Thyroid gland (tissue), 4 donors: ENCODE results near the gene CAMTA1. TPM values are rescaled to one million over a fixed set of nuclear protein-coding genes. Genes with fewer than 3 reads are reported as not detected.

ENCODE experiments used
- DNase-seq, 2 donors: peaks; one replicate each; pipeline ENCODE4 v3.0.0-alpha.2; 2019
- H3K27ac ChIP-seq, 3 donors: fragments of 200-600 bp; sonication (generic); 1 replicate in 2 of 3; 2 replicates in 1 of 3; pipeline ENCODE4 v1.5.1; 2016 to 2019; ENCODE audit warnings: mild to moderate bottlenecking in 1 of 3, moderate library complexity in 1 of 3
- H3K27me3 ChIP-seq: fragments of 200-600 bp; sonication (generic); one replicate; pipeline ENCODE4 v1.5.1; 2019
- H3K36me3 ChIP-seq, 2 donors: fragments of 200-600 bp; sonication (generic); one replicate each; pipeline ENCODE4 v1.5.1; 2016 to 2019
- H3K4me1 ChIP-seq, 2 donors: fragments of 200-600 bp; sonication (generic); one replicate each; pipeline ENCODE4 v1.5.1; 2017 to 2019
- H3K4me3 ChIP-seq, 3 donors: fragments of 200-600 bp; sonication (generic); replicated peaks in 1 of 3; 1 replicate in 2 of 3; 2 replicates in 1 of 3; pipeline ENCODE4 v1.5.1; 2016; ENCODE audit warnings: mild to moderate bottlenecking in 1 of 3
- H3K9me3 ChIP-seq: fragments of 200-600 bp; sonication (generic); one replicate; pipeline ENCODE4 v1.5.1; 2017
- POLR2A ChIP-seq, 2 donors: fragments of 450-650 bp; IDR thresholded peaks; one replicate each; pipeline ENCODE4 v1.6.1; 2017; ENCODE audit warnings: antibody characterized with exemption in 2 of 2, mild to moderate bottlenecking in 2 of 2, moderate library complexity in 1 of 2
- WGBS, 2 donors: methylation state at CpG; one replicate each; pipeline ENCODE4 v1.1.5; 2017; 5-methylcytosine and 5-hydroxymethylcytosine counted together
- intact Hi-C: fragments of 100-400 bp; cut with DNase I; formaldehyde crosslinking; loops from one replicate; pipeline ENCODE4 v1.15.1; 2023
- total RNA-seq, 4 donors: library from RNA; depleted of rRNA; stranded (reverse); fragments of >200 nt; gene quantifications; one replicate each; pipeline ENCODE4 v1.2.3, GENCODE V29; 2016
- TF ChIP-seq, protein P1 (sequence below), 6 experiments: fragments of 200-600 bp in 3 of 6; fragments of 450-650 bp in 3 of 6; sonication (generic) in 3 of 6; IDR thresholded peaks; one replicate each; pipeline ENCODE4 v1.5.1; 2016 to 2019; ENCODE audit warnings: antibody characterized with exemption in 6 of 6, mild to moderate bottlenecking in 2 of 6, inconsistent platforms in 1 of 6, moderate library complexity in 1 of 6

The CAMTA1 gene
- total RNA-seq, 4 donors from 2014 or later: 63.9 to 124 (median 101) TPM

DNA sequence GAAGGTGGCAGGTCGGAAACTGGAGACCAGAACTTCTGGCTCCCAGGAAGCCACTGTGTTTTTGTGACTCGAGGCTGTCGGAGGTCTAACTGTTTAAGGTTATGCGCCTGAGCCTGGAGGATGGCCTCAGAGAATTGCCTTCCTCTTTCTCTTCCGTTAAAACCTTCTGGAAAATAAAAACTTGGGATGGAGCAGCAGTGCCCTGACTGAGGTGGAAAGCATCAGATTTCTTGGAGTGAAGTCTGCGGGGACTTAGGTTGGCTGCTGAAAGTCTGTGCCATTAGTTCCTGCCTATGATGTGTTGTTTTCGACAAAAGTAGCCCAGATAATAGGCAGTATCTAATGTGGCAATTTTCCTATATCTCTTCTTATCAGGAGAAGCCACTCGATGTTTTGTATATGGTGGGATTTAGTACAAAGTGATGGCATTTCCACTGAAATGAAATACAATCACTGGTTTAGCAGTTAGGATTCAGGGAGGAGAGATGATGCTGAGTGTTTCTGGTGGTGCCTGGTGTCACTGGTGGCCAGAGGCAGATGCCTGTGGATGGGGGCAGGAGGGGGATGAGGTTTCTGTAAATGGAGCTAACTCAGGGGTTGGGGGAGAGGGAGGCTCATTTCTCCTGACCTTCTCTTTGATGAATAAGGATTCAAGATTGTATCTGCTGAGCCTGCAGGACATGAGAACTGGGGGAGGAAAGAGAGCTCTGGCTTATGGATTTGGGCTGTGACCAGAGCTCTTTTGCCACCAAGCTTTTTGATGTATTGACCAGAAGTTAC lies 150.8 kb downstream of the CAMTA1 start:
- intact Hi-C loops: no loop called here
- Histone ChIP-seq H3K36me3 (no peaks in the 10 kb centered on the region), H3K4me1 (no peaks in the 10 kb centered on the region), H3K4me3 (no peak overlapping the region), H3K27me3 (no peaks in the 10 kb centered on the region), H3K27ac (no peak overlapping the region), H3K9me3 (no peaks in the 10 kb centered on the region)
- WGBS, 2 donors: 42 to 65% methylated on average over 7 to 8 of the region's 8 CpGs
- no peak for DNase-seq
- TF ChIP-seq, protein P1, sequence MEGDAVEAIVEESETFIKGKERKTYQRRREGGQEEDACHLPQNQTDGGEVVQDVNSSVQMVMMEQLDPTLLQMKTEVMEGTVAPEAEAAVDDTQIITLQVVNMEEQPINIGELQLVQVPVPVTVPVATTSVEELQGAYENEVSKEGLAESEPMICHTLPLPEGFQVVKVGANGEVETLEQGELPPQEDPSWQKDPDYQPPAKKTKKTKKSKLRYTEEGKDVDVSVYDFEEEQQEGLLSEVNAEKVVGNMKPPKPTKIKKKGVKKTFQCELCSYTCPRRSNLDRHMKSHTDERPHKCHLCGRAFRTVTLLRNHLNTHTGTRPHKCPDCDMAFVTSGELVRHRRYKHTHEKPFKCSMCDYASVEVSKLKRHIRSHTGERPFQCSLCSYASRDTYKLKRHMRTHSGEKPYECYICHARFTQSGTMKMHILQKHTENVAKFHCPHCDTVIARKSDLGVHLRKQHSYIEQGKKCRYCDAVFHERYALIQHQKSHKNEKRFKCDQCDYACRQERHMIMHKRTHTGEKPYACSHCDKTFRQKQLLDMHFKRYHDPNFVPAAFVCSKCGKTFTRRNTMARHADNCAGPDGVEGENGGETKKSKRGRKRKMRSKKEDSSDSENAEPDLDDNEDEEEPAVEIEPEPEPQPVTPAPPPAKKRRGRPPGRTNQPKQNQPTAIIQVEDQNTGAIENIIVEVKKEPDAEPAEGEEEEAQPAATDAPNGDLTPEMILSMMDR (IDR thresholded peaks at IDR 0.05): no peak
- TF ChIP-seq POLR2A (IDR thresholded peaks at IDR 0.05): no peak

DNA sequence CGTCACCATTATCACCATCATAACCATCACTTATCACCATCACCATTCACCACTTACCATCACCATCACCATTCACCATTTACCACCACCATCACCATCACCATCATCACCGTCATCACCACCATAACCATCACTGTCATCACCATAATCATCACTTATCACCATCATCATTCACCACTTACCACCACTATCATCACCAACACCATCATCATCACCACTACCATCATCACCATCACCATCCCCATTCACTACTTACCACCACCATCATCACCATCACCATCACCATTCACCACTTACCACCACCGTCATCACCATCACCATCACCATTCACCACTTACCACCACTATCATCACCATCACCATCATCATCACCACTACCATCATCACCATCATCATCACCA lies 151.8 kb downstream of the CAMTA1 start:
- Histone ChIP-seq H3K27ac (no peak overlapping the region), H3K4me3 (no peak overlapping the region), H3K36me3 (no peaks in the 10 kb centered on the region), H3K4me1 (no peaks in the 10 kb centered on the region), H3K27me3 (no peaks in the 10 kb centered on the region), H3K9me3 (no peaks in the 10 kb centered on the region)
- intact Hi-C loops: no loop called here
- TF ChIP-seq, protein P1 (IDR thresholded peaks at IDR 0.05): no peak
- TF ChIP-seq POLR2A (IDR thresholded peaks at IDR 0.05): no peak
- no peak for DNase-seq
- 87 to 89% methylated on average over 3 of the region's 3 CpGs for WGBS, 2 donors

- Histone ChIP-seq H3K9me3 (no peaks in the 10 kb centered on the region), H3K4me1 (no peaks in the 10 kb centered on the region), H3K27me3 (no peaks in the 10 kb centered on the region), H3K27ac (no peak overlapping the region), H3K36me3 (no peaks in the 10 kb centered on the region), H3K4me3 (no peak overlapping the region)
- intact Hi-C loops: no loop called here
- TF ChIP-seq POLR2A (IDR thresholded peaks at IDR 0.05): no peak
- TF ChIP-seq, protein P1 (IDR thresholded peaks at IDR 0.05): no peak
- no peak for DNase-seq
- WGBS, 2 donors: 81 to 92% methylated on average over 5 of the region's 5 CpGs
Observed at GRCh38 chr1:6939363-6939762, 154.1 kb downstream of the CAMTA1 start.

DNA sequence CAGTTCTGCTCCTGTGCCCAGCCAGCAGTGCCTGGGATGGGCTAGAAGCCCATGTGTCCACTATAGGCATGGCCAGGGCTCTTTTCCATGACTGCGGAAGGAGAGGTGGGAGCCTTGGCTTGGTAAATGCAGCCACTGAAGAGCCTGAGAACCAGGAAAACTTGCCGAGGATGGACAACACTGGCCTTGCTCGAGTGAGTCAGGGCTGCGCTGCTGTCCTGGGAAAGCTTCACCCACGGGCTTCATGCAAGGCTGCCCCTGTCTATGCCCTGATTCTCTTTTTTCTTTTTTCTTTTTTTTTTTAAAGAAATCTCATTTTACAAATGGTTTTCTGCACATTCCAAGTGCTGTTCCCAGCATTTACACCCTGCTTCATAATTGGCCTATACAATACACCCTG lies 156.5 kb downstream of the CAMTA1 start:
- TF ChIP-seq, protein P1 (IDR thresholded peaks at IDR 0.05): no peak
- TF ChIP-seq POLR2A (IDR thresholded peaks at IDR 0.05): no peak
- Histone ChIP-seq H3K9me3 (no peaks in the 10 kb centered on the region), H3K4me3 (no peak overlapping the region), H3K4me1 (no peaks in the 10 kb centered on the region), H3K27me3 (no peaks in the 10 kb centered on the region), H3K36me3 (no peaks in the 10 kb centered on the region), H3K27ac (no peak overlapping the region)
- 83 to 84% methylated on average over 5 of the region's 5 CpGs for WGBS, 2 donors
- no peak for DNase-seq
- intact Hi-C loops: no loop called here

- Histone ChIP-seq H3K27ac (no peak overlapping the region), H3K27me3 (no peaks in the 10 kb centered on the region), H3K9me3 (no peaks in the 10 kb centered on the region), H3K4me3 (no peak overlapping the region), H3K36me3 (no peaks in the 10 kb centered on the region), H3K4me1 (no peaks in the 10 kb centered on the region)
- 77 to 79% methylated on average over 9 of the region's 9 CpGs for WGBS, 2 donors
- DNase-seq: no peak
- TF ChIP-seq, protein P1 (IDR thresholded peaks at IDR 0.05): no peak
- no peak for TF ChIP-seq POLR2A (IDR thresholded peaks at IDR 0.05)
- intact Hi-C loops: no loop called here
Observed at GRCh38 chr1:6942990-6943389, 157.7 kb downstream of the CAMTA1 start.
